SK-MEL-5 (cell line): ENCODE data around the gene STRADA. TPM values are rescaled to one million over a fixed set of nuclear protein-coding genes. Genes with fewer than 3 reads are reported as not detected.
"Not testable (repeated sequence)": the region's sequence is repeated elsewhere in the genome, so short reads cannot be mapped to it uniquely, and the experiment has no call there.

Experiments
- DNase-seq: peaks from one replicate; pipeline ENCODE4 v3.0.0-alpha.2; 2016; ENCODE audit warnings: low read depth, low spot score
- in situ Hi-C: cut with HindIII; loops from 2 replicates; pipeline ENCODE4 v1.10.0; 2016; ENCODE audit warnings: low sequenced_read_pairs, high pct_unique_total_duplicates, low pct_unique_long_range_greater_than_20kb
- total RNA-seq: library from RNA; depleted of rRNA; stranded (reverse); fragments of >200 nt; shearing (Covaris generic); gene quantifications from 2 replicates; pipeline ENCODE4 v1.2.3, GENCODE V29; 2014

Gene STRADA
- total RNA-seq, 1 experiment from 2014 or later = 11.9 TPM

DNA sequence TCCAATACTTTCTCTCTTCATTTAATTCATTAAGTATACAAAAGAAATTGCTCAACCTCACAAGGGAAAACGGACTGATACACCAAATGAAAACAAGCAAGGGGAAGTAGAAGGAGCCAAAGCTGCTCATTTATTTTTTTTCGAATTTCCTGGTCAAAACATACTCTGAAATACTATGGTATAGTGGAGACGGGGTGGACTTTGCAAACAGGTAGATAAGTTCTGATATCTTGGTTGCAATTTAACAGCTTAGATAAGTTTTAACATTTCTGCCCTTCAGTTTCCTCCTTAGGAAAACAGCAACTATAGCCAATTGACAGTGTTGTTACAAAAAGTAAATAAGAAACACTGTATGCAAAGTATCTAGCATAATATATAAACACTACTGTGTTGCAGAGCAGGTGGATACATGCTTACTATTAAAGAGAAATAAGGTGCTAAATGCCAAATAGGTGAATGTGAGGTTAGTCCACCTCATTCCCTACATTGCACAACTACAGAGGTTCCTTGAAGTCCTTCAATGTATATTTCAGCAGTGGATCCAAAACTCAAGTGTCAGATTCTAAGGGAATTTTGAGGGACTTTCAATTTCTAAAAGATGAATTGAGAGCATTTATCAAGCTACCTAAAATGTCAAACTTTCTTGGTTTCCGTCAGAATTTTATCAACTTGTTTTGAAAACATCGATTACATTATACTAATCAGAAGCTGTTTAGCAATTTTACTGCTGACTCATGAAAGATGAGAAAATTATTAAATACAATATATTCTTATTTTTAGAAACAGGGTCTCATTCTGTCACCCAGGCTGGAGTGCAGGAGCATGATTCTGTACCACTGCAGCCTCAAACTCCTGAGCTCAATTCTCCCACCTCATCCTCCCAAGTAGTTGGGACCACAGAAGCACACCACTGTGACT, 20.8 kb upstream of the STRADA start:
- in situ Hi-C loops = no loop called here
- no peak for DNase-seq

GRCh38 chr17:63760771-63761539, 19.4 kb upstream of the STRADA start:
- DNase-seq = no peak
- in situ Hi-C loops = no loop called here

- no peak for DNase-seq
- in situ Hi-C loops = no loop called here
These were observed 16.8 kb upstream of the STRADA start for GRCh38 chr17:63758428-63758827.

GRCh38 chr17:63754046-63754445, 12.4 kb upstream of the STRADA start:
- in situ Hi-C loops = no loop called here
- no peak for DNase-seq

DNA sequence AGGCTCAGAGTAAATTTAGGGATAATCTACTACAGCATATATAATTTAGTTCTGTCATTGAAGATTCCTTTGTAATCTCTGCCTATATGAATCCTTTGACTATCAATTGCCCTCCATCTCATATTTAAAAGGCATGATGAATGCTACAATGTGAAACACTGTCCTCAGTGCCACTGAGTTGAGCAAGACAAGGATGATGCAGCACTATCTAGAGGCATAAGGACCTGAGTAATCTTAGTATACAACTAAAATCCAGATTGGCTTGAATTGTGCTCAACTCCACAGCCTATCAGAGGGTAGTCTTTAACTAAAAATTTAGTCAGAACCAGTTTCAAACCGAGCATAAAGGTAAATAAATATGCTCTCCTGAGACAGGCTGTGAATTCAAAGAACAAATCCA, 11.6 kb upstream of the STRADA start:
- in situ Hi-C loops = no loop called here
- DNase-seq = no peak

DNA sequence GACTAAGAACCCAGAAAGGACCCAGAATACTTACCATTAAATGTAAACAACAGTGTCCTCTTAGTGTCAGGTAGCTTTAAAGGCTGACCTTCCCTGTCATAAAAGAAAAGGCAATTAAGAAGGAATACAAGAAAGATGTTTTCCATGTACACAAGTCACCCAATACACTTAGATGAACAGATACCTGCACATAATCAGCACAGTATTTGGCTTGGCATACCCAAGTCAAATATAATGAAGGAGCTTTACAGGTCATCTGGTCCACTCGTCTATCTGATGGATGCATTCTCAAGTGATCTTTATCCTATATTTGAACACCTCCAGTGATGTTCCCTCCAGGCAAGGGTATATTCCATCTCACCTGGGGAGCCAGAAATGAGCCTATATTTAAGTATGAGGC, 11.1 kb upstream of the STRADA start:
- in situ Hi-C loops = no loop called here
- DNase-seq = no peak

DNA sequence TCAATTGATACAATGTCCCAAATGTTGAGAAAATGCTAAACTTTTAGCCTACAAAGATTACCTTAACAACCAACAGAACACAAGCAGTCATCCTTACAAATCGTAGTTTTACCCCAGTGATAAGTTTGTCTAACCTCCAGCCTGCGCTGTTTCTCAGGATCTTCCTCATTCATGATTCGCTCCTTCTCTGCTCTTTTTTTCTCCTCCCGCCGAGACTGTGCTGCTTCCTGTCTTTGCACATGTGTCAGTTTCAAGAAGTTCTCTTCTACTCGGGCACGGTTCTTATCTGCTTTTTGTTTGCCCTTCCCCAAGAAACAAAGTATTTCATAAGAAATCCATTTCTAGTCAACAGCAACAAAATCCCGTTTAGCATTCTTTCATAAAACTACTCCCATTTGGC, 10.2 kb upstream of the STRADA start:
- in situ Hi-C loops = no loop called here
- no peak for DNase-seq

DNA sequence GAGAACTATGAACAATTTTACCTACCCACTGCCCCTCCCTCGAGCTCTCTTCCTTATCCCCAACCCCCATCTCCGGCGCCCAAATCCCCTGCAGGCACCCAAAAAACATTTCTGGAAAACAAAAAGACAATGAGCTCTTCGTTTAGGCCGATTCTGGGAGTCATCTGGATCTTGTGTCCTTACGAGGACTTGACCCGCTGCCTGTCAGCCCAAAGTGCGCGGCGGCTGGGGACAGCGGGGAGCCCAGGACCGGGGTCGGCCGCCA, 524 bp downstream of the STRADA start:
- no peak for DNase-seq
- in situ Hi-C loops = no loop called here

GRCh38 chr17:63740464-63741142, 996 bp downstream of the STRADA start:
- in situ Hi-C loops = no loop called here
- no peak for DNase-seq

GRCh38 chr17:63735691-63736090, 5.9 kb downstream of the STRADA start:
- no peak for DNase-seq
- in situ Hi-C loops = no loop called here

DNA sequence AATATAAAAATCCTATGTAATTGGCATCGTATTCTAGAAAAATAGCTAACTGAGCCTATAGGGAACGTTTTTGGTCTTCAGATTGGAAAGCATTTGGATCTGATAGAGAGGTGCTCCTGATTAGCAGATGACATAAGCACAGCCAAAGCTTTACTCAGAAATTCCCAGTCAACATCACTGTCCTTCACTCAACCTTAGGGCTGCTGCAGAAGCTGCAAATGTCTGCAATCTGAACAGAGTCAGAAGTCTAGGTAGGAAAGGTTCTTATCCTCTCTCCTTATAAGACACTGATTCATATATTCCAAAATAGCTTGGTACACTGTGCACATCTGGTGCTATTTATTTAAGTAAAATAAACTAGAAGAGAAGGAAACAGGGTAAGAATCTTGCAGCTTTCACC, 19.2 kb downstream of the STRADA start:
- DNase-seq = no peak
- in situ Hi-C loops = no loop called here

- in situ Hi-C loops, DNase-seq: not testable (repeated sequence)
These were observed 21.4 kb downstream of the STRADA start for GRCh38 chr17:63720194-63720593.

- DNase-seq = no peak
- in situ Hi-C loops = no loop called here
These were observed 22.6 kb downstream of the STRADA start for GRCh38 chr17:63718988-63719387.

DNA sequence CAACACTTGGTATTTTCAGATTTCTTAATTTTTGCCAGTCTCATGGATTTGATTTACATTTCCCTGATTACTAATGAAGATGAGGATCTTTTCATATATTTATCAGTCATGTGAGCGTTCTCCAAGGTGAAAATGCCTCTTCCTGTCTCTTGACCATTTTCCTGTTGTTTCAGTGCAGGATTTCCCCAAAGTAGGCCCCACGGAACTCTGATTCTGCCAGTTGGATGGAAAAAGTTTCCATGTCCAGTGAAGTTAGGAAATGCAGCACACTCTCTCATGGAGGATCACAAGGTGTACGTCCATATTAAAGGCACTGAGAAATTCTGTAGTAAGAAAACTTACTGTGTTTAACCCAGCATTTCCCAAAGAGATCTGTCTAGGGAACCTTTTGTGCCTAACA, 25.2 kb downstream of the STRADA start:
- DNase-seq = no peak
- in situ Hi-C loops = no loop called here

- in situ Hi-C loops = no loop called here
These were observed 26.9 kb downstream of the STRADA start for GRCh38 chr17:63714550-63715277.

DNA sequence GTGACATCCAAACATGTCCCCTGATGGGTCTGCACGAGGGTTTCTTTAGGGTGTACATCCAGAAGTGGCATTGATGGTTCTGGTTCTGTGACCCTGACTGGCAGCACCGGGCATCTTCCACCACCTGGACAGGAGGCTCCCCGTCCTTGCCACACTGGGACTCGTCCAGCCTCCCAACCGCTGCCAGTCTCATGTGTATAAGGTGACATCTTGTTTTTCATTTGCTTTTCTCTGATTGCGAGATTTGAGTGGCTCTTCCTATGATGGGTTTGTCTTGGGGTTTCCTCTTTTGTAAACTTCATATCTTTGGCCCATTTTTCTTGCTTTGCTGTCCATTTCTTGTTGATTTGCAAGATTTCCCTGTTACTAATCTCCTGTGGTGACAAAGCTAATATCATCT, 32.5 kb downstream of the STRADA start:
- DNase-seq = no peak
- in situ Hi-C loops = no loop called here

More at GRCh38 chr17:63714550-63715277, 26.9 kb downstream of the STRADA start:
- DNase-seq = no peak

GRCh38 chr17:63707151-63707550, 34.4 kb downstream of the STRADA start:
- in situ Hi-C loops = no loop called here

More at GRCh38 chr17:63707151-63707550, 34.4 kb downstream of the STRADA start:
- DNase-seq = no peak
